Endothelial cell of umbilical vein (primary cell): ENCODE results near the gene FTO. TPM values are rescaled to one million over a fixed set of nuclear protein-coding genes. Genes with fewer than 3 reads are reported as not detected.

Experiments
- BruUV-seq: library from RNA; stranded (reverse); fragments of 400-500 nt; replicated peaks from 2 replicates; lab custom pipeline; 2021; lab: Mats Ljungman, UMichigan
- CTCF ChIA-PET: fragments of 300-600, 350-600 bp; sonication (Branson Sonifier 250); formaldehyde crosslinking; loops from one replicate; lab custom pipeline; 2021; ENCODE audit warnings: antibody characterized with exemption, inconsistent platforms; lab: Charles Lee
- POLR2A ChIA-PET: fragments of 300-600, 350-600 bp; sonication (Branson Sonifier 250); formaldehyde crosslinking; loops from one replicate; lab custom pipeline; 2021; ENCODE audit warnings: antibody characterized with exemption, inconsistent platforms; lab: Charles Lee
- DNase-seq: peaks from one replicate; pipeline ENCODE4 v3.0.0-alpha.2; 2011; ENCODE audit warnings: low read depth, low spot score
- FAIRE-seq: peaks from 2 replicates; lab custom pipeline; 2011; peaks lifted over from hg19 to GRCh38; lab: Jason Lieb, UNC
- H2AFZ ChIP-seq: 2 replicates; pipeline ENCODE4 v1.6.0; 2012; ENCODE audit warnings: low read depth, low read length, control low read depth, inconsistent platforms
- H3K27ac ChIP-seq: 2 replicates; pipeline ENCODE4 v1.5.1; 2011; ENCODE audit warnings: low read depth, mild to moderate bottlenecking, control low read depth, low read length, moderate library complexity; ENCODE audit not compliant: insufficient read depth
- H3K27me3 ChIP-seq, 2 experiments: 2 replicates each; pipeline versions ENCODE4 v1.6.0 to v1.6.1; 2011; ENCODE audit warnings: low read length in 2 of 2, mixed read lengths in 1 of 2; ENCODE audit not compliant: control insufficient read depth in 2 of 2, insufficient read depth in 2 of 2
- H3K36me3 ChIP-seq, 2 experiments: 2 replicates in 1 of 2; 3 replicates in 1 of 2; pipeline ENCODE4 v1.5.1; 2011; ENCODE audit warnings: low read length in 2 of 2, mild to moderate bottlenecking in 1 of 2, moderate library complexity in 1 of 2; ENCODE audit not compliant: control insufficient read depth in 2 of 2, insufficient read depth in 2 of 2; ENCODE audit errors: extremely low read depth in 1 of 2
- H3K4me1 ChIP-seq: 3 replicates; pipeline ENCODE4 v1.5.1; 2011; ENCODE audit warnings: mild to moderate bottlenecking, low read length; ENCODE audit not compliant: control insufficient read depth, insufficient read depth; ENCODE audit errors: extremely low read depth
- H3K4me2 ChIP-seq: 2 replicates; pipeline ENCODE4 v1.6.1; 2011; ENCODE audit warnings: low read length, control low read depth, mixed read lengths; ENCODE audit not compliant: insufficient read depth
- H3K4me3 ChIP-seq, 3 experiments: fragments of 200-600 bp in 1 of 3; sonication (generic), shearing (Covaris generic) in 1 of 3; replicated peaks in 1 of 3; 2 replicates each; pipeline ENCODE4 v1.5.1; 2011 to 2016; ENCODE audit warnings: control low read depth in 3 of 3, low read length in 3 of 3, mild to moderate bottlenecking in 2 of 3, inconsistent platforms in 1 of 3, low read depth in 1 of 3, moderate library complexity in 1 of 3; ENCODE audit not compliant: insufficient read depth in 1 of 3
- H3K79me2 ChIP-seq: 2 replicates; pipeline ENCODE4 v1.6.0; 2012; ENCODE audit warnings: low read length, inconsistent platforms; ENCODE audit not compliant: control insufficient read depth, insufficient read depth
- H3K9ac ChIP-seq: replicated peaks from 2 replicates; pipeline ENCODE3; 2011; ENCODE audit warnings: low read length, control low read depth; ENCODE audit not compliant: insufficient read depth; ENCODE audit errors: extremely low read depth
- H3K9me1 ChIP-seq: replicated peaks from 3 replicates; pipeline ENCODE4 v1.6.0; 2011; ENCODE audit warnings: mild to moderate bottlenecking, low read length; ENCODE audit not compliant: control insufficient read depth, insufficient read depth; ENCODE audit errors: extremely low read depth
- H3K9me3 ChIP-seq: replicated peaks from 2 replicates; pipeline ENCODE4 v1.5.1; 2012; ENCODE audit warnings: low read length, inconsistent platforms; ENCODE audit not compliant: control insufficient read depth, insufficient read depth
- H4K20me1 ChIP-seq: replicated peaks from 2 replicates; pipeline ENCODE3; 2011; ENCODE audit warnings: mild to moderate bottlenecking, low read length; ENCODE audit not compliant: control insufficient read depth, insufficient read depth; ENCODE audit errors: extremely low read depth
- CTCF ChIP-seq, 2 donors: IDR thresholded peaks; 1 replicate in 1 of 2; 2 replicates in 1 of 2; pipeline ENCODE4 v1.5.1; 2011; ENCODE audit warnings: low read length in 2 of 2, mild to moderate bottlenecking in 2 of 2, moderate library complexity in 2 of 2, control low read depth in 1 of 2, inconsistent platforms in 1 of 2, low read depth in 1 of 2; ENCODE audit not compliant: insufficient read depth in 1 of 2; ENCODE audit errors: extremely low read depth in 1 of 2
- EZH2 ChIP-seq: IDR thresholded peaks from 2 replicates; pipeline ENCODE4 v1.6.1; 2012; ENCODE audit warnings: borderline replicate concordance, low read depth, mild to moderate bottlenecking, moderate library complexity, low read length, inconsistent platforms; ENCODE audit not compliant: severe bottlenecking
- FOS ChIP-seq: IDR thresholded peaks from 2 replicates; pipeline ENCODE4 v1.6.1; 2011; ENCODE audit warnings: mild to moderate bottlenecking, low read length, moderate library complexity, borderline replicate concordance; ENCODE audit not compliant: insufficient read depth
- GATA2 ChIP-seq: IDR thresholded peaks from 2 replicates; pipeline ENCODE4 v1.7.0; 2011; ENCODE audit warnings: low read depth, mild to moderate bottlenecking, moderate library complexity, mixed read lengths, low read length; ENCODE audit not compliant: insufficient read length, insufficient read depth
- JUN ChIP-seq: IDR thresholded peaks from 2 replicates; pipeline ENCODE4 v1.6.1; 2011; ENCODE audit warnings: borderline replicate concordance, low read depth; ENCODE audit not compliant: insufficient read length, insufficient read depth
- MAX ChIP-seq: IDR thresholded peaks from 2 replicates; pipeline ENCODE4 v1.6.1; 2011; ENCODE audit not compliant: insufficient read depth, insufficient read length
- MYC ChIP-seq: IDR thresholded peaks from one replicate; pipeline ENCODE4 v1.6.1; 2011; ENCODE audit warnings: mild to moderate bottlenecking, low read depth, low read length
- POLR2A ChIP-seq: IDR thresholded peaks from 2 replicates; pipeline ENCODE4 v1.6.1; 2012; ENCODE audit warnings: low read depth, mild to moderate bottlenecking, control low read depth, low read length
- POLR2AphosphoS5 ChIP-seq: IDR thresholded peaks from 2 replicates; pipeline ENCODE4 v1.6.1; 2012; ENCODE audit warnings: low read depth, mild to moderate bottlenecking, control low read depth, low read length, moderate library complexity; ENCODE audit not compliant: insufficient read depth
- dilution Hi-C: fragments of 300-500 bp; cut with MboI; formaldehyde crosslinking; loops from one replicate; pipeline ENCODE4 v1.15.0; 2019; ENCODE audit warnings: low sequenced_read_pairs; ENCODE audit not compliant: extremely low pct_ligation_motif_present
- intact Hi-C: fragments of 100-400 bp; cut with micrococcal nuclease; formaldehyde crosslinking; loops from one replicate; pipeline ENCODE4 v1.10.0; 2022
- polyA plus RNA-seq, 4 experiments: library from polyadenylated mRNA; depleted of rRNA in 3 of 4; stranded (reverse) in 3 of 4; unstranded in 1 of 4; fragments of >200 nt; gene quantifications; 2 replicates each; pipeline versions ENCODE4 v1.2.1 to v1.2.3, GENCODE V29; 2011 to 2012; ENCODE audit warnings: missing spikeins in 1 of 4
- total RNA-seq: library from RNA; stranded (reverse); gene quantifications from 2 replicates; pipeline ENCODE4 v1.2.3, GENCODE V29; 2021

Gene FTO
- total and polyA plus RNA-seq, 2 donors (not counting 3 experiments of a cell fraction or from before 2014, with no cell fraction given), result 48.6 to 87.1 TPM

DNA sequence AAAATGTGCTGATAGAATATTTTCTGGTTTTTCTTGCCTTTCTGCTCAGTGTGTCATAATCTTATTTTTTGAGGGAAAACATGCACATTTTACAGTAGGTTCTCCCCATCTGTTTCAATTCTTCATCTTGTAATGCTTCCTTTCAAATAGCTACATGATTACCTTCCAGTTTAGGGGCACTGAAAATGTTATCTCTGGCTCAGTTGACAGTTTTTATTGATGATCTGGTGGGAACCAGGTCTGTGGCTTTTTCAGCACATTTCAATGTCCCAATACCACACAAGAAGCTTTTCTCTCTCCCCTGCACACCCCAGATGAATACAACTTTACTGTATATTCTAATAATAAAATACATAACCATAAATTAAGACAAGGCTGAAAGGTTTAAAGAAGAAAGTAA is 36.5 kb downstream of the FTO start:
- Histone ChIP-seq H3K9me3 (no peaks in the 10 kb centered on the region), H3K36me3 (no peaks in the 10 kb centered on the region), H4K20me1 (no peaks in the 10 kb centered on the region), H3K4me2 (no peak overlapping the region), H2AFZ (no peak overlapping the region), H3K4me3 (no peak overlapping the region), H3K27me3 (no peaks in the 10 kb centered on the region), H3K9me1 (no peaks in the 10 kb centered on the region), H3K9ac (no peak overlapping the region), H3K4me1 (peaks cover 11% of the 10 kb centered on the region), H3K79me2 (peaks cover 12% of the 10 kb centered on the region), H3K27ac (no peak overlapping the region)
- BruUV-seq, result no TSS peak
- ChIA-PET POLR2A (no interaction called here), CTCF (interaction anchor here (0.8 to 1.7 kb wide), 3 partner anchors 11 to 151 kb away, joined by 3 to 4 read pairs (median 3); no protein-coding TSS in a partner anchor)
- no peak for DNase-seq
- intact Hi-C loops (no loop called here), dilution Hi-C loops (no loop called here)
- no peak for FAIRE-seq
- TF ChIP-seq GATA2 (no peak), POLR2A (no peak), MYC (no peak), JUN (no peak), POLR2AphosphoS5 (no peak), MAX (no peak), FOS (no peak), EZH2 (no peak), CTCF (IDR thresholded peaks at IDR 0.05; ENCODE audit: extremely low read depth in 1 of 2, insufficient read depth in 1 of 2, low read depth in 1 of 2, low read length in 2 of 2) (no peak)
